Stimulated activated CD4-positive, alpha-beta T cell treated with anti-CD3 and anti-CD28 coated beads, TNF-alpha, amount 100 ng/mL, for 4 hours (primary cell): Measurements from ENCODE around the gene RABEPK.
A peak's percentile ranks its signal among the peaks of the same experiment; 100 is the strongest.
"Not testable (repeated sequence)": the region's sequence is repeated elsewhere in the genome, so short reads cannot be mapped to it uniquely, and the experiment has no call there.

Experiments used
- DNase-seq, 3 experiments: peaks; one replicate each; pipeline ENCODE4 v3.0.0-alpha.2; 2020; ENCODE audit warnings: low read depth in 3 of 3

The RABEPK gene, protein sequence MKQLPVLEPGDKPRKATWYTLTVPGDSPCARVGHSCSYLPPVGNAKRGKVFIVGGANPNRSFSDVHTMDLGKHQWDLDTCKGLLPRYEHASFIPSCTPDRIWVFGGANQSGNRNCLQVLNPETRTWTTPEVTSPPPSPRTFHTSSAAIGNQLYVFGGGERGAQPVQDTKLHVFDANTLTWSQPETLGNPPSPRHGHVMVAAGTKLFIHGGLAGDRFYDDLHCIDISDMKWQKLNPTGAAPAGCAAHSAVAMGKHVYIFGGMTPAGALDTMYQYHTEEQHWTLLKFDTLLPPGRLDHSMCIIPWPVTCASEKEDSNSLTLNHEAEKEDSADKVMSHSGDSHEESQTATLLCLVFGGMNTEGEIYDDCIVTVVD

GRCh38 chr9:125200216-125201047 is at the start of gene RABEPK:
Gene RABEPK (plus strand): TSS chr9:125200542. CDS start chr9:125203014, 2,472 bp downstream.
- DNase-seq: peak; percentile 77 to 90 (median 79)

GRCh38 chr9:125151730-125152129 is 48.6 kb upstream of the RABEPK start:
- DNase-seq: no peak

DNA sequence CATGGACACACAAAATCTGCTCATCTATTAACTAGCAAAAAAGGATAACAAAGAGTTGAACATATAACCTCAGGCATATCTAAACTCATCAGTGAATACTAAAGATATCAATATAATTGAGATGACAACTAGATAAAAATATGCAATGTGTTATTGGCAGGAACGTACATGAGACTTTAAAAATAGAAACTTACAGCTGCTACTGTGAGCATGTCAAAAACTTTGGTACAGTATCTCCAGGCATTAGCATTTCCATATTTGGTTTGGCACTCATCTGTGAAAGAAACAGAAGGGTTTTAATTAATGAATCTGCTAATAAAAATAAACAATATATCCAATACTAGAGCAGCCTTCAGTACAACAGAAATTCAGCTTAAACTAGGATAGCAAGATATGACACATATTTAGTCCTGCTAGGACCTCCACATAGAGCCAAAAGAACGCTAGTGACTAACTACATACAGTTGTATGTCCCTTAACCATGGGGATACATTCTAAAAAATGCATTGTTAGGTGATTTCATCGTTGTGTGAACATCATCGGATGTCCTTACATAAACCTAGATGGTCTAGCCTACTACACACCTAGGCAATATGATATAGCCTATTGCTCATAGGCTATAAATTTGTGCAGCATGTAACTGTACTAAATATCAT is 46.5 kb upstream of the RABEPK start:
- no peak for DNase-seq

- no peak for DNase-seq
Observed at GRCh38 chr9:125156551-125156950, 43.8 kb upstream of the RABEPK start.

- DNase-seq: no peak
Observed at GRCh38 chr9:125160750-125161149, 39.6 kb upstream of the RABEPK start.

DNA sequence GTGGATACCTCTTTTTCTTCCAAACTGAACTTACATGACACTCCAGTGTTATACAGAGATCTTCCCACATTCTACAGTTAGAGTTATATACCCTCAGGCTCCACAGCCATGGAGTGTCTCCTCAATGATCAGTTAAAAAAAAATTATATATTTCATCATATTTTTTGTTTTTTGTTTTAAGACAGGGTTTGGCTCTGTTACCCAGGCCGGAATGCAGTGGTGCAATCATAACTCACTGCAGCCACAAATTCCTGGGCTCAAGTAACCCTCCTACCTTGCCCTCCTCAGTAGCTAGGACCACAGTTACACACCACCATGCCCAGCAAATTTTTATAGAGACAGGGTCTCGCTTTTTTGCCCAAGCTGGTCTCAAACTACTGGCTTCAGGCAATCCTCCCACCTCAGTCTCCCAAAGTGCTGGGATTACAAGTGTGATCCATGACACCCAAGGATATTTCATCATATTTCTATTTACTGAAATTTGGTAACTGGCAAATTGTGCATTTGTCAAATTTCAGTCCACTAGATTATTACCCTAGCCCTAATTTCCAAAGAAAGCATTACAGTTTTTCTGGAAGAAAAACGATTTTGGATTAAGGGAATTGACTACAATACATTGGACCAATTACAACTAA is 38.9 kb upstream of the RABEPK start:
- no peak for DNase-seq

DNA sequence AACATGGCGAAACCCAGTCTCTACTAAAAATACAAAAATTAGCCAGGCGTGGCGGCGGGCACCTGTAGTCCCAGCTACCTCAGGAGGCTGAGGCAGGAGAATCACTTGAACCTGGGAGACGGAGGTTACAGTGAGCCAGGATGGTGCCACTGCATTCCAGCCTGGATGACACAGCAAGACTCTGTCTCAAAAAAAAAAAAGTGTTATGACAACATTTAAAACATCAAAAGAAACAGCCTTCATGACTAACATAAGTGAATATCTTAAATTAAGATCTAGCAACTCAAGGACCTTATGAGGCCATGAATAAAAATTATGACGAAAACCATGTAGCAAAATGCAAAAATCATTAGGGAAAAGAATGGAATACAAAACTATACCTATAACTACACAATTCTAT is 37.5 kb upstream of the RABEPK start:
- not testable (repeated sequence) for DNase-seq

DNA sequence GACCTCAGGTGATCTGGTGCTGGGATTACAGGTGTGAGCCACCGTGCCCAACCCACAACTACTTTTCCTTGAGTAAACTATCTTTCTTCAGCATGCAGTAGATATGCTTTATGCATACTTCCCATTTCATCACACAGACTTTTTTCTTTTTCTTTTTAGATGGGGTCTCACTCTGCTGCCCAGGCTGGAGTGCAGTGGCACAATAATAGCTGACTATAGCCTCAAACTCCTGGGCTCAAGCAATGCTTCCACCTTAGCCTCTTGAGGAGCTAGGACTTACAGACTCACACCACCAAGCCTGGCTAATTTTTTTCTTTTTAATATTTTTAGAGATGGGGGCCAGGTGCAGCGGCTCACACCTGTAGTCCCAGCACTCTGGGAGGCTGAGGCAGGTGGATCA is 33.6 kb upstream of the RABEPK start:
- DNase-seq: no peak

DNA sequence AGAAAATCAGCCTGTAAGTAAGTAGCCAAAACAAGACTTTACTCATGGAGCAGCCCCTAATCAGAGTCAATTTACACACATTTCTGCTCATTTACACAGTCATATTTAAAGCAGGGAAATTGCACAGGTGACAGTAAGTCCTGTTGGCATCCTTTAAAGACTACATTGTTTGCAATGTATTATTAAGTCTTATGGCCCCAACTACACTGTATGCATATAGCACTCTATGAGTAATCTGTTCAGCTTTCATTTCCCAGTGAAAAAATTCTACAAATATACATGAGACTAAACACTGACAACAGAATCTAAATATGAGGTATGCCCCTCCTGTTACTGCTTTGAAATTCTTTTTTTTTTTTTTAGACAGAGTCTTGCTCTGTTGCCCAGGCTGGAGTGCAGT is 30.4 kb upstream of the RABEPK start:
- DNase-seq: no peak

- DNase-seq: no peak
Observed at GRCh38 chr9:125172031-125172755, 28.1 kb upstream of the RABEPK start.

- DNase-seq: no peak
Observed at GRCh38 chr9:125176636-125177035, 23.7 kb upstream of the RABEPK start.

- DNase-seq: no peak
Observed at GRCh38 chr9:125177888-125178287, 22.5 kb upstream of the RABEPK start.

GRCh38 chr9:125179776-125180175 is 20.6 kb upstream of the RABEPK start:
- not testable (repeated sequence) for DNase-seq

GRCh38 chr9:125180876-125181275 is 19.5 kb upstream of the RABEPK start:
- DNase-seq: no peak

- DNase-seq: not testable (repeated sequence)
Observed at GRCh38 chr9:125181756-125182155, 18.6 kb upstream of the RABEPK start.

GRCh38 chr9:125183054-125183453 is 17.3 kb upstream of the RABEPK start:
- no peak for DNase-seq

- DNase-seq: no peak
Observed at GRCh38 chr9:125183561-125183960, 16.8 kb upstream of the RABEPK start.

GRCh38 chr9:125189011-125189360 is 11.4 kb upstream of the RABEPK start:
- no peak for DNase-seq

GRCh38 chr9:125189361-125190289 is 10.7 kb upstream of the RABEPK start, which contains the start of gene PPP6C:
Gene PPP6C (minus strand): TSS chr9:125189803. CDS start chr9:125189718, 85 bp downstream.
- peak; percentile 95 to 96 (median 96) for DNase-seq

DNA sequence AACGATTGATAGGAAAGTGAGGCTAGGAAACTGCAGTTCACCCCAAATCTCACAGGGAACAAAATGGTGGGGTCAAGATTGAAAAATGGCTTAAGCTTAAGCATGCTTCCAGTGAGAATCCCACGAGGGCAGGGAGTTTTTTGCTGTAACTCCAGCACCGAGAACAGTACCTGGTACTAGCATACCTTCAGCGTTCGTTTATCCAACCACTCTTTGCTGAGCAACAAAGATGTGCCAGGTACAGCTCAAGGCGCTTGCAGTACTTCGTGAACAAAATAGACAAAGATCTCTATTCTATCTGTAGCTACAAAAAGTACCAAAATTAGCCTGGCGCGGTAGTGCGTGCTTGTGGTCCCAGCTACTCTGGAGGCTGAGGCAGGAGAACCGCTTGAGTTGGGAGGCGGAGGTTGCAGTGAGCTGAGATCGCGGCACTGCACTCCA is 10.0 kb upstream of the RABEPK start:
- no peak for DNase-seq
